Nephron (organoid): ENCODE results near the gene GTF3C1.

ENCODE experiments used
- H3K27ac Mint-ChIP-seq, 3 experiments: 2 replicates each; pipeline ENCODE4 v1.8.0; 2020; ENCODE audit warnings: mixed read lengths in 3 of 3, mild to moderate bottlenecking in 2 of 3, moderate library complexity in 1 of 3
- H3K27me3 Mint-ChIP-seq: 2 replicates; pipeline ENCODE4 v1.8.0; 2021; ENCODE audit warnings: low read depth, mild to moderate bottlenecking, moderate library complexity, mixed read lengths
- H3K36me3 Mint-ChIP-seq: 2 replicates; pipeline ENCODE4 v1.8.0; 2020; ENCODE audit warnings: low read depth, mixed read lengths
- H3K4me1 Mint-ChIP-seq: 2 replicates; pipeline ENCODE4 v1.8.0; 2020; ENCODE audit warnings: mixed read lengths
- H3K4me3 Mint-ChIP-seq, 3 experiments: 2 replicates each; pipeline ENCODE4 v1.8.0; 2020; ENCODE audit warnings: mild to moderate bottlenecking in 3 of 3, mixed read lengths in 3 of 3, moderate library complexity in 2 of 3
- H3K9me3 Mint-ChIP-seq: 2 replicates; pipeline ENCODE4 v1.8.0; 2020; ENCODE audit warnings: mixed read lengths
- CTCF ChIP-seq, 3 experiments: fragments of 200-600 bp; sonication (generic); IDR thresholded peaks; one replicate each; pipeline ENCODE4 v1.5.0; 2021; ENCODE audit warnings: antibody characterized with exemption in 3 of 3; ENCODE audit not compliant: unreplicated experiment in 3 of 3

Gene GTF3C1

GRCh38 chr16:27450196-27450549 is 99.5 kb downstream of the GTF3C1 start:
- TF ChIP-seq CTCF (IDR thresholded peaks at IDR 0.05; ENCODE audit: unreplicated experiment in 3 of 3): no peak
- H3K27me3 Mint-ChIP-seq: peaks cover 27% of the 10 kb centered on the region
- peaks cover 14% of the 10 kb centered on the region for H3K4me1 Mint-ChIP-seq
- H3K9me3 Mint-ChIP-seq: peaks cover 6% of the 10 kb centered on the region
- H3K4me3 Mint-ChIP-seq: no peak overlapping the region
- H3K27ac Mint-ChIP-seq: peak overlapping the region in 2 of 3 experiments; percentile 9 to 35
- no peaks in the 10 kb centered on the region for H3K36me3 Mint-ChIP-seq

GRCh38 chr16:27449434-27450195 is 100.1 kb downstream of the GTF3C1 start:
- Mint-ChIP-seq H3K36me3 (no peaks in the 10 kb centered on the region), H3K4me3 (no peak overlapping the region), H3K4me1 (peaks cover 14% of the 10 kb centered on the region), H3K9me3 (peaks cover 9% of the 10 kb centered on the region), H3K27ac (no peak overlapping the region), H3K27me3 (peaks cover 27% of the 10 kb centered on the region)
- no peak for TF ChIP-seq CTCF (IDR thresholded peaks at IDR 0.05; ENCODE audit: unreplicated experiment in 3 of 3)

GRCh38 chr16:27448532-27449433 is 100.9 kb downstream of the GTF3C1 start:
- H3K9me3 Mint-ChIP-seq: peaks cover 12% of the 10 kb centered on the region
- peaks cover 14% of the 10 kb centered on the region for H3K4me1 Mint-ChIP-seq
- no peak overlapping the region for H3K4me3 Mint-ChIP-seq
- no peak for TF ChIP-seq CTCF (IDR thresholded peaks at IDR 0.05; ENCODE audit: unreplicated experiment in 3 of 3)
- peaks cover 27% of the 10 kb centered on the region for H3K27me3 Mint-ChIP-seq
- no peak overlapping the region for H3K27ac Mint-ChIP-seq
- H3K36me3 Mint-ChIP-seq: no peaks in the 10 kb centered on the region

- H3K4me3 Mint-ChIP-seq: no peak overlapping the region
- H3K9me3 Mint-ChIP-seq: peaks cover 10% of the 10 kb centered on the region
These were observed 102.4 kb downstream of the GTF3C1 start for GRCh38 chr16:27447301-27447700.

GRCh38 chr16:27446721-27447120 is 103.0 kb downstream of the GTF3C1 start:
- peaks cover 10% of the 10 kb centered on the region for H3K9me3 Mint-ChIP-seq
- H3K4me3 Mint-ChIP-seq: no peak overlapping the region
- H3K36me3 Mint-ChIP-seq: no peaks in the 10 kb centered on the region
- TF ChIP-seq CTCF (IDR thresholded peaks at IDR 0.05; ENCODE audit: unreplicated experiment in 3 of 3): no peak
- H3K27me3 Mint-ChIP-seq: peaks cover 26% of the 10 kb centered on the region
- H3K4me1 Mint-ChIP-seq: peaks cover 14% of the 10 kb centered on the region
- no peak overlapping the region for H3K27ac Mint-ChIP-seq

More at GRCh38 chr16:27447301-27447700, 102.4 kb downstream of the GTF3C1 start:
- H3K36me3 Mint-ChIP-seq: no peaks in the 10 kb centered on the region
- H3K4me1 Mint-ChIP-seq: peaks cover 14% of the 10 kb centered on the region
- no peak overlapping the region for H3K27ac Mint-ChIP-seq
- H3K27me3 Mint-ChIP-seq: peaks cover 27% of the 10 kb centered on the region
- TF ChIP-seq CTCF (IDR thresholded peaks at IDR 0.05; ENCODE audit: unreplicated experiment in 3 of 3): no peak
